ENCODE data around the gene OR51L1.

- TF ChIP-seq EZH2phosphoT487 (IDR thresholded peaks at IDR 0.05; ENCODE audit: borderline replicate concordance), result no peak
- TF ChIP-seq, protein P1, sequence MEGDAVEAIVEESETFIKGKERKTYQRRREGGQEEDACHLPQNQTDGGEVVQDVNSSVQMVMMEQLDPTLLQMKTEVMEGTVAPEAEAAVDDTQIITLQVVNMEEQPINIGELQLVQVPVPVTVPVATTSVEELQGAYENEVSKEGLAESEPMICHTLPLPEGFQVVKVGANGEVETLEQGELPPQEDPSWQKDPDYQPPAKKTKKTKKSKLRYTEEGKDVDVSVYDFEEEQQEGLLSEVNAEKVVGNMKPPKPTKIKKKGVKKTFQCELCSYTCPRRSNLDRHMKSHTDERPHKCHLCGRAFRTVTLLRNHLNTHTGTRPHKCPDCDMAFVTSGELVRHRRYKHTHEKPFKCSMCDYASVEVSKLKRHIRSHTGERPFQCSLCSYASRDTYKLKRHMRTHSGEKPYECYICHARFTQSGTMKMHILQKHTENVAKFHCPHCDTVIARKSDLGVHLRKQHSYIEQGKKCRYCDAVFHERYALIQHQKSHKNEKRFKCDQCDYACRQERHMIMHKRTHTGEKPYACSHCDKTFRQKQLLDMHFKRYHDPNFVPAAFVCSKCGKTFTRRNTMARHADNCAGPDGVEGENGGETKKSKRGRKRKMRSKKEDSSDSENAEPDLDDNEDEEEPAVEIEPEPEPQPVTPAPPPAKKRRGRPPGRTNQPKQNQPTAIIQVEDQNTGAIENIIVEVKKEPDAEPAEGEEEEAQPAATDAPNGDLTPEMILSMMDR (conservative IDR thresholded peaks at IDR 0.05; ENCODE audit: low read length), result no peak
These were observed 48.7 kb downstream of the OR51L1 start for GRCh38 chr11:5043380-5043779.

All from Loucy (cell line).